Measurements from ENCODE around the gene RNF41. TPM values are rescaled to one million over a fixed set of nuclear protein-coding genes. Genes with fewer than 3 reads are reported as not detected.
A peak's percentile ranks its signal among the peaks of the same experiment; 100 is the strongest.
"Not testable (repeated sequence)": the region's sequence is repeated elsewhere in the genome, so short reads cannot be mapped to it uniquely, and the experiment has no call there.

RNF41 gene
- 70.3 TPM for total RNA-seq

- peak; percentile 99 for DNase-seq
Measured at GRCh38 chr12:56221757-56222530, at the start of gene RNF41. RNF41 (minus strand) TSS chr12:56221922; CDS start chr12:56214047, 7,875 bp downstream.

GRCh38 chr12:56271031-56271430 lies 49.3 kb upstream of the RNF41 start:
- DNase-seq: peak; percentile 58

GRCh38 chr12:56267443-56268071 lies 45.8 kb upstream of the RNF41 start:
- DNase-seq: no peak

GRCh38 chr12:56266693-56267442 lies 45.1 kb upstream of the RNF41 start, which contains the start of gene COQ10A:
COQ10A (plus strand) TSS chr12:56266942; CDS start chr12:56267119, 177 bp downstream.
- DNase-seq: peak; percentile 95

GRCh38 chr12:56266068-56266692 lies 44.5 kb upstream of the RNF41 start:
- not testable (repeated sequence) for DNase-seq

GRCh38 chr12:56262955-56263354 lies 41.2 kb upstream of the RNF41 start:
- not testable (repeated sequence) for DNase-seq

- DNase-seq: peak; percentile 56
Measured at GRCh38 chr12:56261503-56262232, 39.9 kb upstream of the RNF41 start.

- no peak for DNase-seq
Measured at GRCh38 chr12:56260921-56261320, 39.2 kb upstream of the RNF41 start.

GRCh38 chr12:56260380-56260779 lies 38.7 kb upstream of the RNF41 start:
- DNase-seq: no peak

GRCh38 chr12:56258820-56259183 lies 37.1 kb upstream of the RNF41 start:
- no peak for DNase-seq

- DNase-seq: peak; percentile 92
Measured at GRCh38 chr12:56258068-56258819, 36.5 kb upstream of the RNF41 start, which contains the start of gene ANKRD52. ANKRD52 (minus strand) TSS chr12:56258384; CDS start chr12:56258269, 115 bp downstream.

- peak; percentile 46 for DNase-seq
Measured at GRCh38 chr12:56257491-56258067, 35.9 kb upstream of the RNF41 start.

GRCh38 chr12:56257071-56257470 lies 35.3 kb upstream of the RNF41 start:
- DNase-seq: no peak

- no peak for DNase-seq
Measured at GRCh38 chr12:56256326-56256960, 34.7 kb upstream of the RNF41 start.

- no peak for DNase-seq
Measured at GRCh38 chr12:56255671-56256070, 33.9 kb upstream of the RNF41 start.

- DNase-seq: no peak
Measured at GRCh38 chr12:56253091-56253490, 31.4 kb upstream of the RNF41 start.

- no peak for DNase-seq
Measured at GRCh38 chr12:56252649-56253048, 30.9 kb upstream of the RNF41 start.

GRCh38 chr12:56248711-56249110 lies 27.0 kb upstream of the RNF41 start:
- DNase-seq: no peak

- DNase-seq: no peak
Measured at GRCh38 chr12:56247923-56248322, 26.2 kb upstream of the RNF41 start.

- DNase-seq: no peak
Measured at GRCh38 chr12:56244494-56244893, 22.8 kb upstream of the RNF41 start.
